ENCODE data around the gene HIKESHI.
A peak's percentile ranks its signal among the peaks of the same experiment; 100 is the strongest.

The HIKESHI gene

DNA sequence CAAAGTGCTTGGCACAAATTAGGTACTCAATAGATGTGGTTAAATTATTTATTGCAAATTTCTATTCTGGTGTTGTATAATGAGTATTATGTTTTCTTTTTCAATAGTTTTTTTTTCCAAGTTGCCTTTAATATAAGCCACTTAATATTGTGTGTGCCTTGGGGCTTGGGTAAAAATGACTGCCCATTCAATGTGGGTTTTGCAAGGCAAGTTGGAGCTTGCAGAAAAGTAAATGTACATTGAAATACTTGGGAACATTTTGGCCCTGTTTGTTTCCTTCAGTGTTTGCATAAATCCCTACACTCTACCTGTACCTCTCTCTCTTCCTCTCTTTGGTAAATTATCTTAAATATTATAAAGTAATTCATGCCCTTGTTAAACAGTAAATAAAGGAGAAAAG, 70.5 kb downstream of the HIKESHI start:
- Histone ChIP-seq H3K27me3 (replicated peaks in 2 of 5; ENCODE audit: control insufficient read depth in 4 of 5, insufficient read depth in 5 of 5, low read length in 4 of 5) (peaks cover 0 to 4% (median 0%) of the 10 kb centered on the region in 5 experiments), H3K4me1 (ENCODE audit: control extremely low read depth in 1 of 4, control insufficient read depth in 4 of 4, insufficient read depth in 4 of 4, low read length in 3 of 4) (peaks cover 0 to 17% (median 8%) of the 10 kb centered on the region in 4 experiments), H3K27ac (ENCODE audit: insufficient read depth in 1 of 2, low read depth in 1 of 2, low read length in 2 of 2, poor library complexity in 1 of 2, severe bottlenecking in 2 of 2) (no peak overlapping the region), H3K36me3 (ENCODE audit: control insufficient read depth in 4 of 4, insufficient read depth in 4 of 4, low read length in 3 of 4) (no peaks in the 10 kb centered on the region), H3K9me3 (ENCODE audit: control extremely low read depth in 1 of 5, control insufficient read depth in 4 of 5, insufficient read depth in 2 of 5, low read depth in 1 of 5, low read length in 4 of 5) (peaks cover 0 to 9% (median 4%) of the 10 kb centered on the region in 5 experiments), H3K4me3 (ENCODE audit: control insufficient read depth in 1 of 7, extremely low read depth in 1 of 7, insufficient read depth in 4 of 7, low read depth in 2 of 7, low read length in 6 of 7) (no peak overlapping the region)
- ChIA-PET POLR2A (no interaction called here), CTCF (no interaction called here)
- no peak for DNase-seq

DNA sequence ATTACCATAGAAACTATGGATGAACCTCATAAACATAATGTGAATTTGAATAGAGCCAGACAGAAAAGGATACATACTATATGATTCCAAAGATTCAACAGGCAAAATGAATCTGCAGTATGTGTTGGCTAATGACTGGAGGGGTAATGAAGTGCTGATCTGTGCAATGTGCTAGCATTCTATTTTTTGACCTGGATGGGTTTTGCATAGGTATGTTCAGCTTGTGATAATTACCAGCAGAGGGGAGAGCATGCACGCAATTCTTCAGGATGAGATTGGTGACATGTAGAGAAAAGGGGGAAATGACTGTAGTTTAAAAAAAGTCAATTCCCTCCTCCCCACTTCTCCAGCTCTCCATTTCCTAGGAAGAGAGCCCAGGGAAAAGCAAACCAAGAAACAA, 72.0 kb downstream of the HIKESHI start:
- Histone ChIP-seq H3K36me3 (ENCODE audit: control insufficient read depth in 4 of 4, insufficient read depth in 4 of 4, low read length in 3 of 4) (no peaks in the 10 kb centered on the region), H3K27me3 (replicated peaks in 2 of 5; ENCODE audit: control insufficient read depth in 4 of 5, insufficient read depth in 5 of 5, low read length in 4 of 5) (peaks cover 0 to 4% (median 0%) of the 10 kb centered on the region in 5 experiments), H3K9me3 (ENCODE audit: control extremely low read depth in 1 of 5, control insufficient read depth in 4 of 5, insufficient read depth in 2 of 5, low read depth in 1 of 5, low read length in 4 of 5) (peaks cover 0 to 9% (median 4%) of the 10 kb centered on the region in 5 experiments), H3K4me1 (ENCODE audit: control extremely low read depth in 1 of 4, control insufficient read depth in 4 of 4, insufficient read depth in 4 of 4, low read length in 3 of 4) (peaks cover 0 to 17% (median 8%) of the 10 kb centered on the region in 4 experiments), H3K27ac (ENCODE audit: insufficient read depth in 1 of 2, low read depth in 1 of 2, low read length in 2 of 2, poor library complexity in 1 of 2, severe bottlenecking in 2 of 2) (no peak overlapping the region), H3K4me3 (ENCODE audit: control insufficient read depth in 1 of 7, extremely low read depth in 1 of 7, insufficient read depth in 4 of 7, low read depth in 2 of 7, low read length in 6 of 7) (peak overlapping the region in 5 of 7 experiments; percentile 17 to 68 (median 52))
- no peak for DNase-seq
- WGBS (ENCODE audit: insufficient coverage) = no CpG with 5 or more reads among the region's 1 CpG
- ChIA-PET POLR2A (no interaction called here), CTCF (no interaction called here)

DNA sequence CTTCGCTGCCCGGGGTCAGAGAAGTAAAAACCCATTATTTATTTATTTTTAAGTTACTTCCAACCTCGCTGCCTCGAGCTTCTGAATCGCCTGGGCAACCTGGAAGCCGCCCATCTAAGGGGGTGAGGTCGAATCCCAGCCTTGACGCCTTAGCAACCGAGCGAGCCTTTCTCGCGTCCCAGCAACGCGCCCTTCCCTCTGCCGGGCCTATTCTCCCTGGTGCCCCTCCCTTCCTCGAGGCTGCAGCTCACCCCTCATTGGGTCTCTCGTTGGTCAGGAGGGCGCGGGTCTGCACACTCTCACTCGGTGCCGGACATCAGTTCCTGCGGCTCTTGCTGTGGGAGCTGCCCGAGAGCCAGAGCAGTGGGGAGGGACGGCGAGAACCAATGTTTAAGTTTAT, 72.5 kb downstream of the HIKESHI start, which contains the start of gene CCDC81:
CCDC81 (plus strand) TSS at position 302 of the 400 bp plus-strand sequence. CDS start 277 bp downstream, outside the sequence.
- Histone ChIP-seq H3K36me3 (ENCODE audit: control insufficient read depth in 4 of 4, insufficient read depth in 4 of 4, low read length in 3 of 4) (no peaks in the 10 kb centered on the region), H3K4me1 (ENCODE audit: control extremely low read depth in 1 of 4, control insufficient read depth in 4 of 4, insufficient read depth in 4 of 4, low read length in 3 of 4) (peaks cover 0 to 17% (median 8%) of the 10 kb centered on the region in 4 experiments), H3K27me3 (replicated peaks in 2 of 5; ENCODE audit: control insufficient read depth in 4 of 5, insufficient read depth in 5 of 5, low read length in 4 of 5) (peaks cover 0 to 4% (median 0%) of the 10 kb centered on the region in 5 experiments), H3K9me3 (ENCODE audit: control extremely low read depth in 1 of 5, control insufficient read depth in 4 of 5, insufficient read depth in 2 of 5, low read depth in 1 of 5, low read length in 4 of 5) (peaks cover 0 to 9% (median 4%) of the 10 kb centered on the region in 5 experiments), H3K4me3 (ENCODE audit: control insufficient read depth in 1 of 7, extremely low read depth in 1 of 7, insufficient read depth in 4 of 7, low read depth in 2 of 7, low read length in 6 of 7) (peak within 1 kb of the TSS in 5 of 7 experiments; percentile 17 to 68 (median 52)), H3K27ac (ENCODE audit: insufficient read depth in 1 of 2, low read depth in 1 of 2, low read length in 2 of 2, poor library complexity in 1 of 2, severe bottlenecking in 2 of 2) (no peak within 1 kb of the TSS)
- DNase-seq = peak in 2 of 3 donors; percentile 7 to 21
- WGBS (ENCODE audit: insufficient coverage) = 21% methylated on average over 20 of the region's 25 CpGs
- ChIA-PET CTCF (no interaction called here), POLR2A (no interaction called here)

DNA sequence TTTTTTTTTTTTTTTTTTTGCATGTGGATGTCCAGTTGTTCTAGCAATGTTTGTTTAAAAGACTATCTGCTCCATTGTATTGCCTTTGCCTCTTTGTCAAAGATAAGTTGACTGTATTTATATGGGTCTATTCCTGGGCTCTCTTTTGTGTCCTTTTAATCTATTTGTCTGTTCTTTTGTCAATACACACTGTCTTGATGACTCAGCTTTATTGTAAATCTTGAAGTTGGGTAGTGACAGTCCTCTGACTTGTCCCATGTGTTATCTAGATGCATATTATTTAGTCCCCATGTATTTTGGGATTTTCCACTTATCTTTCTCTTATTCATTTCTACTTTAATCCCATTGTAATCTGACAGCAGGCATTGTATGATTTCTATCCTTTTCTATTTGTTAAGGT, 75.9 kb downstream of the HIKESHI start:
- Histone ChIP-seq H3K4me3 (ENCODE audit: control insufficient read depth in 1 of 7, extremely low read depth in 1 of 7, insufficient read depth in 4 of 7, low read depth in 2 of 7, low read length in 6 of 7) (no peak overlapping the region), H3K27me3 (replicated peaks in 2 of 5; ENCODE audit: control insufficient read depth in 4 of 5, insufficient read depth in 5 of 5, low read length in 4 of 5) (peaks cover 0 to 4% (median 0%) of the 10 kb centered on the region in 5 experiments), H3K27ac (ENCODE audit: insufficient read depth in 1 of 2, low read depth in 1 of 2, low read length in 2 of 2, poor library complexity in 1 of 2, severe bottlenecking in 2 of 2) (no peak overlapping the region), H3K4me1 (ENCODE audit: control extremely low read depth in 1 of 4, control insufficient read depth in 4 of 4, insufficient read depth in 4 of 4, low read length in 3 of 4) (peaks cover 0 to 9% (median 4%) of the 10 kb centered on the region in 4 experiments), H3K9me3 (ENCODE audit: control extremely low read depth in 1 of 5, control insufficient read depth in 4 of 5, insufficient read depth in 2 of 5, low read depth in 1 of 5, low read length in 4 of 5) (peaks cover 0 to 6% (median 2%) of the 10 kb centered on the region in 5 experiments), H3K36me3 (ENCODE audit: control insufficient read depth in 4 of 4, insufficient read depth in 4 of 4, low read length in 3 of 4) (no peaks in the 10 kb centered on the region)
- ChIA-PET CTCF (no interaction called here), POLR2A (no interaction called here)
- DNase-seq = no peak

DNA sequence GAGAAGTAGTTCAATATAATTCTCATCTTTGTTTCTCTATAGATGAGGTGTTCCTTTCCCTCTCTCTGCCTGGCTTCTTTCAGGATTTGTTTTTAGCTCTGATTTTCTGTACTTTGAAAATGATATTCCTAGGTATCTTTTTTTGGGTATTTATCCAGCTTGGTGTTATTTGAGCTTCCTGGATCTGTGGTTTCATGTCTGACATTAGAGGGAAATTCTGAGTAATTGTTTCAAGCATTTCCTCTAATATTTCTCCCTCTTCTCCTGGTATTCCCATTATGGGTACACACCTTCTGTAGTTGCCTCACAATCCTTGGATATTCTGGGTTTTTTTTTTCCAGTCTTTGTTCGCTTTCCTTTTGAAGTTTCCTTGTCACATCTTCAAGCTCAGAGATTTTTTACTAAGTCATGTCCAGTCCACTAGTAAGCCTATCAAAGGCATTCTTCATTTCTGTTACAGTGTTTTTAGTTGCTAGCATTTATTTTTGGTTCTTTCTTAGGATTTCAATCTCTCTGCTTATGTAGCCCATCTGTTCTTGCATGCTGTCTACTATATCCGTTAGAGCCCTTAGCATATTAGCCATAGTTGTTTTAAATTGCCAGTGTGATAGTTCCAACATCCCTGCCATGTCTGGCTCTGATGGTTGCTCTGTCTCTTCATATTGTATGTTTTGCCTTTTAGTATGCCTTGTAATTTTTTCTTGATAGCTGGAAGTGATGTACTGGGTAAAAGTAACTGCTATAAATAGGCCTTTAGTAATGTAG, 78.4 kb downstream of the HIKESHI start:
- ChIA-PET CTCF (no interaction called here), POLR2A (no interaction called here)
- Histone ChIP-seq H3K4me3 (ENCODE audit: control insufficient read depth in 1 of 7, extremely low read depth in 1 of 7, insufficient read depth in 4 of 7, low read depth in 2 of 7, low read length in 6 of 7) (no peak overlapping the region), H3K9me3 (ENCODE audit: control extremely low read depth in 1 of 5, control insufficient read depth in 4 of 5, insufficient read depth in 2 of 5, low read depth in 1 of 5, low read length in 4 of 5) (peaks cover 0 to 6% (median 0%) of the 10 kb centered on the region in 5 experiments), H3K27me3 (replicated peaks in 2 of 5; ENCODE audit: control insufficient read depth in 4 of 5, insufficient read depth in 5 of 5, low read length in 4 of 5) (no peaks in the 10 kb centered on the region), H3K4me1 (ENCODE audit: control extremely low read depth in 1 of 4, control insufficient read depth in 4 of 4, insufficient read depth in 4 of 4, low read length in 3 of 4) (no peaks in the 10 kb centered on the region), H3K36me3 (ENCODE audit: control insufficient read depth in 4 of 4, insufficient read depth in 4 of 4, low read length in 3 of 4) (no peaks in the 10 kb centered on the region), H3K27ac (ENCODE audit: insufficient read depth in 1 of 2, low read depth in 1 of 2, low read length in 2 of 2, poor library complexity in 1 of 2, severe bottlenecking in 2 of 2) (no peak overlapping the region)
- WGBS (ENCODE audit: insufficient coverage) = 100% methylated on average over 1 of the region's 2 CpGs
- DNase-seq = no peak

DNA sequence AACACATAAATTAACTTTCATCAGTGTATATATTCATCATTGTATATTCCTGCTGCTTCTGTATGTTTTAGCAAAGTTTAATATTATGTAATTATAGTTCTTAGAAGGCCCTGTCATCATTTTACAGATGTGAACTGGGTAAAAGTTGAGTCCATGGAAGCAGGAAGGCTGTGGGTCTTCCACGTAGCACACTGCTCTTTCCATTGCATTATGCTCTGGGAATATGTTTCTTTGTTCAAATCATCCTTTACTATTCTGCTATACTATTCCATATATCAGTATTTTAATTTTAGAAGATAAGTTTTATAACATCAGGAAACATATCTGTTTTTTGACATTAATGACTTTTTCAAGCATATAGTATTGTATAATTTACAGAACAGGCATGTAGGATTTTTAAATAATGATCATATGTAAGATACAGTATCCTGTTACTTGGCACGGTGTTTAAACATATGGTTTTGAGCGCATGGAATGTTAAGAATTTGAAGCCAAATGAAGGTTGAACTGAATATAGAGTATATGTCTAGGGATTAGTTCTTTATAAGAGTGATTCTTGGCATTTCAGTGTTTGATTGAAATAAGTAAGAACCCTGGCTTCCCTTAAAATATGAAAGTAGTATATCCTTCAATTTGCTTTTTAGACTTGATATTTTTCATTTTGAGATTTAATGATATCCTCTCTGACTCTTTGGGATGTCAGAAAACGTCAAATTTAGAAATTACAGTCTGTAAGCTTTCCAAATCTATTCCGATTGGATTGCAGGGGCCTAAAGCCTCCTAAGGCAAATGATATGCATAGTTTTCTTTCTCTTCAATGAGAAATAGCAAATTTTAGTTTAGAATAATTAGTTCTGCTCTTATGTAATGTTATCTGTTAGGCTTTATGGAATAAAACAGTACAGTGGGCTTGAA, 81.3 kb downstream of the HIKESHI start:
- H3K4me1 ChIP-seq (ENCODE audit: control extremely low read depth in 1 of 4, control insufficient read depth in 4 of 4, insufficient read depth in 4 of 4, low read length in 3 of 4) = no peaks in the 10 kb centered on the region
- no peak overlapping the region for H3K27ac ChIP-seq (ENCODE audit: insufficient read depth in 1 of 2, low read depth in 1 of 2, low read length in 2 of 2, poor library complexity in 1 of 2, severe bottlenecking in 2 of 2)
- ChIA-PET POLR2A (no interaction called here), CTCF (no interaction called here)
- WGBS (ENCODE audit: insufficient coverage) = 97% methylated on average over 4 of the region's 5 CpGs
- H3K9me3 ChIP-seq (ENCODE audit: control extremely low read depth in 1 of 5, control insufficient read depth in 4 of 5, insufficient read depth in 2 of 5, low read depth in 1 of 5, low read length in 4 of 5) = peaks cover 0 to 3% (median 0%) of the 10 kb centered on the region in 5 experiments
- H3K36me3 ChIP-seq (ENCODE audit: control insufficient read depth in 4 of 4, insufficient read depth in 4 of 4, low read length in 3 of 4) = no peaks in the 10 kb centered on the region
- no peaks in the 10 kb centered on the region for H3K27me3 ChIP-seq (replicated peaks in 2 of 5; ENCODE audit: control insufficient read depth in 4 of 5, insufficient read depth in 5 of 5, low read length in 4 of 5)
- H3K4me3 ChIP-seq (ENCODE audit: control insufficient read depth in 1 of 7, extremely low read depth in 1 of 7, insufficient read depth in 4 of 7, low read depth in 2 of 7, low read length in 6 of 7) = no peak overlapping the region
- no peak for DNase-seq

DNA sequence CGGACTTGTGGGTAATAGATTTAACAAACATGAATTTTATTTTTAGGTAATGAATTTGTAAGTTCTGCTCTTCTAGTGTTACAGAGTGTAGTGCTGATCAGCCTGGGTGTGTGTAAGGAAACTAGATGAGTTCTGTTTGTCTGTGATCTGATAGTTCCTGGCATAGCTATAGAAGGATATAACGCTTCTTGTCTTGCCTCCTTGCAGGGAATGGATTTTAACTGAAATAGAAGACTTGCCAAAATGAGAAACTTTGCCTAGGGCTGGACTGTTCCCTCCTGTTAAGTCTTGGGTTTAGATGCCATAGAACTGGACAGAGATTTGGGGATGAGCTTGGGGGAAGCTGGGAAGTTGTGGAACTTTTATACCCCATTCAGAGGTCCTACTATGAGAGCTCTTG, 84.2 kb downstream of the HIKESHI start:
- CTCF ChIA-PET = no interaction called here
- Histone ChIP-seq H3K4me1 (ENCODE audit: control extremely low read depth in 1 of 4, control insufficient read depth in 4 of 4, insufficient read depth in 4 of 4, low read length in 3 of 4) (no peaks in the 10 kb centered on the region), H3K27ac (ENCODE audit: insufficient read depth in 1 of 2, low read depth in 1 of 2, low read length in 2 of 2, poor library complexity in 1 of 2, severe bottlenecking in 2 of 2) (no peak overlapping the region), H3K9me3 (ENCODE audit: control extremely low read depth in 1 of 5, control insufficient read depth in 4 of 5, insufficient read depth in 2 of 5, low read depth in 1 of 5, low read length in 4 of 5) (no peaks in the 10 kb centered on the region), H3K27me3 (replicated peaks in 2 of 5; ENCODE audit: control insufficient read depth in 4 of 5, insufficient read depth in 5 of 5, low read length in 4 of 5) (no peaks in the 10 kb centered on the region), H3K4me3 (ENCODE audit: control insufficient read depth in 1 of 7, extremely low read depth in 1 of 7, insufficient read depth in 4 of 7, low read depth in 2 of 7, low read length in 6 of 7) (no peak overlapping the region), H3K36me3 (ENCODE audit: control insufficient read depth in 4 of 4, insufficient read depth in 4 of 4, low read length in 3 of 4) (no peaks in the 10 kb centered on the region)
- WGBS (ENCODE audit: insufficient coverage) = 90% methylated on average over 2 of the region's 2 CpGs
- POLR2A ChIA-PET = no interaction called here
- DNase-seq = no peak

Measured in common myeloid progenitor, CD34-positive (primary cell).